HepG2 (cell line): ENCODE data around the gene STAP1. TPM values are rescaled to one million over a fixed set of nuclear protein-coding genes. Genes with fewer than 3 reads are reported as not detected.

ENCODE experiments used
- AFF4 ChIP-seq: sonication (generic); formaldehyde crosslinking; IDR thresholded peaks from 2 replicates; pipeline ENCODE4 v1.4.0; 2020; ENCODE audit warnings: missing genetic modification reagents
- ATF1 ChIP-seq: IDR thresholded peaks from 2 replicates; pipeline ENCODE4 v1.6.1; 2016; ENCODE audit warnings: mild to moderate bottlenecking, control low read depth
- DPF2 ChIP-seq: sonication (generic); formaldehyde crosslinking; IDR thresholded peaks from 2 replicates; pipeline ENCODE4 v1.4.0; 2020; ENCODE audit warnings: mild to moderate bottlenecking, low read depth, missing genetic modification reagents, borderline replicate concordance
- EHMT2 ChIP-seq: fragments of 200-600 bp; sonication (generic); IDR thresholded peaks from 2 replicates; pipeline ENCODE4 v1.7.0; 2017; ENCODE audit warnings: antibody characterized with exemption, low read depth, low read length, borderline replicate concordance
- GTF3A ChIP-seq: sonication (generic); formaldehyde crosslinking; conservative IDR thresholded peaks from 2 replicates; pipeline ENCODE4 v1.4.0; 2020; ENCODE audit warnings: mild to moderate bottlenecking, missing genetic modification reagents
- HDAC2 ChIP-seq: sonication (generic); formaldehyde crosslinking; IDR thresholded peaks from 2 replicates; pipeline ENCODE4 v1.4.0; 2020; ENCODE audit warnings: missing genetic modification reagents
- KDM3A ChIP-seq: IDR thresholded peaks from 2 replicates; pipeline ENCODE4 v1.6.1; 2018; ENCODE audit warnings: low read depth, missing compliant biosample characterization
- KDM5B ChIP-seq: sonication (generic); formaldehyde crosslinking; IDR thresholded peaks from 2 replicates; pipeline ENCODE4 v1.4.0; 2020; ENCODE audit warnings: missing genetic modification reagents, mild to moderate bottlenecking, borderline replicate concordance
- MIER3 ChIP-seq: IDR thresholded peaks from 2 replicates; pipeline ENCODE4 v1.6.1; 2016; ENCODE audit warnings: missing compliant biosample characterization, borderline replicate concordance
- SIN3B ChIP-seq: fragments of 150-350 bp; IDR thresholded peaks from 2 replicates; pipeline ENCODE4 v1.6.1; 2014; ENCODE audit warnings: low read length
- TBX2 ChIP-seq: sonication (generic); formaldehyde crosslinking; IDR thresholded peaks from 2 replicates; pipeline ENCODE4 v1.5.0; 2020; ENCODE audit warnings: missing genetic modification reagents, mild to moderate bottlenecking, borderline replicate concordance
- THYN1 ChIP-seq: sonication (generic); formaldehyde crosslinking; IDR thresholded peaks from 2 replicates; pipeline ENCODE4 v1.8.1; 2023; ENCODE audit warnings: low read depth, mild to moderate bottlenecking, moderate library complexity, missing genetic modification reagents, borderline replicate concordance
- ZBTB20 ChIP-seq: sonication (generic); formaldehyde crosslinking; IDR thresholded peaks from 2 replicates; pipeline ENCODE4 v1.8.1; 2023; ENCODE audit warnings: missing genetic modification reagents, low read depth, mild to moderate bottlenecking, borderline replicate concordance
- ZBTB37 ChIP-seq: sonication (generic); formaldehyde crosslinking; IDR thresholded peaks from 2 replicates; pipeline ENCODE4 v1.4.0; 2020; ENCODE audit warnings: mild to moderate bottlenecking, missing genetic modification reagents
- ZFP37 ChIP-seq: sonication (generic); formaldehyde crosslinking; IDR thresholded peaks from 2 replicates; pipeline ENCODE4 v1.4.0; 2020; ENCODE audit warnings: missing genetic modification reagents, borderline replicate concordance
- ZNF20 ChIP-seq: sonication (generic); formaldehyde crosslinking; IDR thresholded peaks from 2 replicates; pipeline ENCODE4 v1.4.0; 2020; ENCODE audit warnings: mild to moderate bottlenecking, moderate library complexity, missing genetic modification reagents
- ZNF337 ChIP-seq: sonication (generic); formaldehyde crosslinking; IDR thresholded peaks from 2 replicates; pipeline ENCODE4 v1.5.1; 2020; ENCODE audit warnings: missing genetic modification reagents, low read depth, mild to moderate bottlenecking, borderline replicate concordance
- ZNF678 ChIP-seq: sonication (generic); formaldehyde crosslinking; IDR thresholded peaks from 2 replicates; pipeline ENCODE4 v1.4.0; 2020; ENCODE audit warnings: mild to moderate bottlenecking, missing genetic modification reagents
- ZNF749 ChIP-seq: sonication (generic); formaldehyde crosslinking; IDR thresholded peaks from 2 replicates; pipeline ENCODE4 v1.8.0; 2022; ENCODE audit warnings: mild to moderate bottlenecking, missing genetic modification reagents, moderate library complexity, borderline replicate concordance
- polyA plus RNA-seq, 8 experiments: library from polyadenylated mRNA; depleted of rRNA in 3 of 8; stranded (reverse) in 7 of 8; unstranded in 1 of 8; fragments of >200 nt; fragmentation: Illumina TruSeq in 4 of 8; extraction: Trizol in 4 of 8; gene quantifications; 2 replicates each; pipeline versions ENCODE4 v1.2.1 to v1.2.3, GENCODE V29; 2011 to 2016; ENCODE audit warnings: low read depth in 4 of 8, missing spikeins in 1 of 8, mixed read lengths in 1 of 8; ENCODE audit not compliant: insufficient read depth in 1 of 8
- total RNA-seq, 5 experiments: library from RNA; depleted of rRNA; stranded (reverse); fragments of >200 nt; fragmentation: Illumina TruSeq; extraction: Trizol; gene quantifications; 2 replicates each; pipeline ENCODE4 v1.2.3, GENCODE V29; 2016; ENCODE audit warnings: low read depth in 1 of 5
- TF ChIP-seq, protein P1 (sequence below): conservative IDR thresholded peaks from 2 replicates; pipeline ENCODE4 v1.6.1; 2018; ENCODE audit warnings: missing genetic modification reagents
- TF ChIP-seq, protein P2 (sequence below): sonication (generic); formaldehyde crosslinking; conservative IDR thresholded peaks from 2 replicates; pipeline ENCODE4 v1.4.0; 2020; ENCODE audit warnings: missing genetic modification reagents

STAP1 gene
- total and polyA plus RNA-seq, 2 of the 13 experiments (the other 11 are each of a cell fraction or from before 2014, with no cell fraction given) = not detected

GRCh38 chr4:67545199-67546003 lies 13.1 kb upstream of the STAP1 start, which contains the start of gene CENPC (continued):
- no peak; the same call in 1 of the 2 replicates for TF ChIP-seq ZBTB20 (CRISPR knock-in tag)
- TF ChIP-seq SIN3B = peak; percentile 46; the same call in 1 of the 2 replicates
- TF ChIP-seq EHMT2 = no peak
- no peak for TF ChIP-seq THYN1 (CRISPR knock-in tag)
- no peak for TF ChIP-seq ATF1 (CRISPR knock-in tag)
- TF ChIP-seq DPF2 (CRISPR knock-in tag) = no peak
- no peak for TF ChIP-seq ZNF678
- no peak for TF ChIP-seq GTF3A (CRISPR knock-in tag)
- TF ChIP-seq, protein P1, sequence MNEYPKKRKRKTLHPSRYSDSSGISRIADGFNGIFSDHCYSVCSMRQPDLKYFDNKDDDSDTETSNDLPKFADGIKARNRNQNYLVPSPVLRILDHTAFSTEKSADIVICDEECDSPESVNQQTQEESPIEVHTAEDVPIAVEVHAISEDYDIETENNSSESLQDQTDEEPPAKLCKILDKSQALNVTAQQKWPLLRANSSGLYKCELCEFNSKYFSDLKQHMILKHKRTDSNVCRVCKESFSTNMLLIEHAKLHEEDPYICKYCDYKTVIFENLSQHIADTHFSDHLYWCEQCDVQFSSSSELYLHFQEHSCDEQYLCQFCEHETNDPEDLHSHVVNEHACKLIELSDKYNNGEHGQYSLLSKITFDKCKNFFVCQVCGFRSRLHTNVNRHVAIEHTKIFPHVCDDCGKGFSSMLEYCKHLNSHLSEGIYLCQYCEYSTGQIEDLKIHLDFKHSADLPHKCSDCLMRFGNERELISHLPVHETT (CRISPR knock-in tag) = no peak
- TF ChIP-seq ZNF749 = peak; percentile 73; the same call in 1 of the 2 replicates
- TF ChIP-seq AFF4 (CRISPR knock-in tag) = no peak
- 0 out of 2 replicates have a peak, but pooled peaks have one; percentile 44 for TF ChIP-seq TBX2 (CRISPR knock-in tag)
- TF ChIP-seq ZNF20 (CRISPR knock-in tag) = no peak
- TF ChIP-seq ZFP37 = no peak
- TF ChIP-seq KDM3A = peak; percentile 44; the same call in 1 of the 2 replicates
- TF ChIP-seq HDAC2 (CRISPR knock-in tag) = peak; percentile 73; the same call in 1 of the 2 replicates
- TF ChIP-seq ZNF337 (CRISPR knock-in tag) = no peak
- TF ChIP-seq, protein P2, sequence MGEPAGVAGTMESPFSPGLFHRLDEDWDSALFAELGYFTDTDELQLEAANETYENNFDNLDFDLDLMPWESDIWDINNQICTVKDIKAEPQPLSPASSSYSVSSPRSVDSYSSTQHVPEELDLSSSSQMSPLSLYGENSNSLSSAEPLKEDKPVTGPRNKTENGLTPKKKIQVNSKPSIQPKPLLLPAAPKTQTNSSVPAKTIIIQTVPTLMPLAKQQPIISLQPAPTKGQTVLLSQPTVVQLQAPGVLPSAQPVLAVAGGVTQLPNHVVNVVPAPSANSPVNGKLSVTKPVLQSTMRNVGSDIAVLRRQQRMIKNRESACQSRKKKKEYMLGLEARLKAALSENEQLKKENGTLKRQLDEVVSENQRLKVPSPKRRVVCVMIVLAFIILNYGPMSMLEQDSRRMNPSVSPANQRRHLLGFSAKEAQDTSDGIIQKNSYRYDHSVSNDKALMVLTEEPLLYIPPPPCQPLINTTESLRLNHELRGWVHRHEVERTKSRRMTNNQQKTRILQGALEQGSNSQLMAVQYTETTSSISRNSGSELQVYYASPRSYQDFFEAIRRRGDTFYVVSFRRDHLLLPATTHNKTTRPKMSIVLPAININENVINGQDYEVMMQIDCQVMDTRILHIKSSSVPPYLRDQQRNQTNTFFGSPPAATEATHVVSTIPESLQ (CRISPR knock-in tag) = no peak
- TF ChIP-seq MIER3 (CRISPR knock-in tag) = no peak
- peak; percentile 86; the same call in 1 of the 2 replicates for TF ChIP-seq KDM5B (CRISPR knock-in tag)
- no peak for TF ChIP-seq ZBTB37 (CRISPR knock-in tag)
